GM10266 (cell line): ENCODE measurements around the gene CCR9.

ENCODE experiments used
- DNase-seq: peaks from one replicate; pipeline ENCODE4 v3.0.0; 2012; ENCODE audit errors: extremely low spot score
- TF ChIP-seq, protein P1 (sequence below): IDR thresholded peaks from 2 replicates; pipeline ENCODE4 v1.5.1; 2012; ENCODE audit warnings: mild to moderate bottlenecking, low read depth; ENCODE audit not compliant: control insufficient read depth, insufficient read depth; ENCODE audit errors: missing control alignments

Gene CCR9

DNA sequence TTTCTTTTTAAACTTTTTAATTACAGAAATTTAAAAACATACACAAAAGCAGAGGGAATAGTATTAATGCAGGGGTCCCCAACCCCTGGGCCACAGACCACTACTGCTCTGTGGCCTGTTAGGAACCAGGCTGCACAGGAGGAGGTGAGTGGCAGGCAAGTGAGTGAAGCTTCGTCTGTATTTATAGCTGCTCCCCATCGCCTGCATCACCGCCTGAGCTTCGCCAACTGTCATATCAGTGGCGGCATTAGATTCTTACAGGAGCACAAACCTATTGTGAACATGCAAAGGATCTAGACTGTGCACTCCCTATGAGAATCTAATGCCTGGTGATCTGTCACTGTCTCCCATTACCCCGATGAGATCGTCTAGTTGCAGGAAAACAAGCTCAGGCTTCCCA lies 22.4 kb downstream of the CCR9 start:
- no peak for DNase-seq
- TF ChIP-seq, protein P1, sequence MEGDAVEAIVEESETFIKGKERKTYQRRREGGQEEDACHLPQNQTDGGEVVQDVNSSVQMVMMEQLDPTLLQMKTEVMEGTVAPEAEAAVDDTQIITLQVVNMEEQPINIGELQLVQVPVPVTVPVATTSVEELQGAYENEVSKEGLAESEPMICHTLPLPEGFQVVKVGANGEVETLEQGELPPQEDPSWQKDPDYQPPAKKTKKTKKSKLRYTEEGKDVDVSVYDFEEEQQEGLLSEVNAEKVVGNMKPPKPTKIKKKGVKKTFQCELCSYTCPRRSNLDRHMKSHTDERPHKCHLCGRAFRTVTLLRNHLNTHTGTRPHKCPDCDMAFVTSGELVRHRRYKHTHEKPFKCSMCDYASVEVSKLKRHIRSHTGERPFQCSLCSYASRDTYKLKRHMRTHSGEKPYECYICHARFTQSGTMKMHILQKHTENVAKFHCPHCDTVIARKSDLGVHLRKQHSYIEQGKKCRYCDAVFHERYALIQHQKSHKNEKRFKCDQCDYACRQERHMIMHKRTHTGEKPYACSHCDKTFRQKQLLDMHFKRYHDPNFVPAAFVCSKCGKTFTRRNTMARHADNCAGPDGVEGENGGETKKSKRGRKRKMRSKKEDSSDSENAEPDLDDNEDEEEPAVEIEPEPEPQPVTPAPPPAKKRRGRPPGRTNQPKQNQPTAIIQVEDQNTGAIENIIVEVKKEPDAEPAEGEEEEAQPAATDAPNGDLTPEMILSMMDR = no peak

- TF ChIP-seq, protein P1 = no peak
- DNase-seq = no peak
Measured at GRCh38 chr3:45909542-45909941, 23.2 kb downstream of the CCR9 start.

GRCh38 chr3:45910892-45911291 lies 24.5 kb downstream of the CCR9 start:
- no peak for DNase-seq
- TF ChIP-seq, protein P1 = no peak

DNA sequence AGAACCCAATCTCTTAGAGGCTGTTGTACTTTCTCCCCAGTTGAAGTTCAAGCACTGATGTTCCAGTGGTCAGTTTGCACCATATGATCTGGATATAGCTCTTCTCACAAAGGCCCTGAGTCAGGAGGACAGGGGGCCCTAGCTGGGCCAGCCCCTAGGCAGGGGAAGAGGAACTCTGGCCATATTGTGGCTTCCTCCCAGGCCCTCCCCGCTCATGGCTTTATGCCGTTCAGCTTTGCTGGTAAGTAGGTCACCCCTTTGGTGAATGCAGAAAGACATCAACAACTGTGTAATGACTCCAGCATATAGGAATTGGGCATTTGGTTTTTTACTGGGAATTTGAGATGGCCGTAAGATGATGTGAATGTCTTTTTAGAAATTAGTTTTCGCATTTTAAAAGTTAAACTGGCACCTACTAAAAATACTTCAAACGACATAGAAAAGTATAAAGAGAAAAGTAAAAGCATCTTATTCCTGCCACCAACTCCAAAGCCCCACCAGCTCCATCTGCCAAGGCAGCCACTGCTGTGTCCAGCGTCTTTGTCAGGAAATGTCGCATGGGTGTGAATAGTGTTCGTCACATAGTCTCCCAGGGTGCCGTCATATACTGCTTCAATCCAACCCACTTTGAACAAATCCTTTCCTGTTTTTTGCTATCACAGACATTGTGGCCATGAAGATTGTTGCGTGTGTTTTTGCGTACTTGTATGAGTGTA lies 25.3 kb downstream of the CCR9 start:
- no peak for DNase-seq
- TF ChIP-seq, protein P1 = no peak

- DNase-seq = no peak
- TF ChIP-seq, protein P1 = no peak
Measured at GRCh38 chr3:45912435-45912834, 26.1 kb downstream of the CCR9 start.

GRCh38 chr3:45914362-45915058 lies 28.2 kb downstream of the CCR9 start:
- TF ChIP-seq, protein P1 = no peak
- DNase-seq = no peak

DNA sequence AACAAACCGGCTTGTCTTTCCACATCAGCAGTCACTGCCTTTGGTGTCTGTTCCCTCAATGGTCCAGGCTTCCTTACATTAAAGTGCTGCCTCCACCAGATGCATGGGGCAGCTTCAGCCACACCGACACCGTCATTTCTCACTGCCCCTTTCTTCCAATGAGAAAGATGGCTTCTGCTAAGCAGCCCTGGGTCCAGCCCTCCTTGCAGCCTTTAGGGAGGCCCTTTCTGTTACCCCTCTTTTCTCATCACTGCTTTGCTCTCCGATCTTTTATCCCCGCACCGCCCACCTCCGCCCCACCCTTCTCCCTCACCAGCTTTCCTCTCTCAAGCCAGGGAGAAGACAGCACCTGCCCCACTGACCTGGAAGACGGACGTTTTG lies 28.7 kb downstream of the CCR9 start:
- DNase-seq = no peak
- TF ChIP-seq, protein P1 = no peak
